Sigmoid colon (tissue), 4 donors: ENCODE data around the gene CREB3.
A peak's percentile ranks its signal among the peaks of the same experiment; 100 is the strongest.

Experiments used
- EP300 ChIP-seq, 4 donors: sonication (generic); formaldehyde crosslinking; IDR thresholded peaks; one replicate each; pipeline ENCODE4 v1.6.1; 2017; ENCODE audit warnings: antibody characterized with exemption in 4 of 4
- POLR2A ChIP-seq, 2 donors: fragments of 450-650 bp; IDR thresholded peaks; one replicate each; pipeline ENCODE4 v1.6.1; 2016; ENCODE audit warnings: antibody characterized with exemption in 2 of 2, mild to moderate bottlenecking in 2 of 2, moderate library complexity in 2 of 2
- POLR2AphosphoS5 ChIP-seq, 4 donors: sonication (generic); formaldehyde crosslinking; IDR thresholded peaks; one replicate each; pipeline ENCODE4 v1.6.1; 2017; ENCODE audit warnings: antibody characterized with exemption in 4 of 4
- TF ChIP-seq, protein P1 (sequence below), 4 experiments: fragments of 450-650 bp in 3 of 4; fragments of 200-600 bp in 1 of 4; IDR thresholded peaks; one replicate each; pipeline ENCODE4 v1.5.1; 2016 to 2019; ENCODE audit warnings: antibody characterized with exemption in 4 of 4, mild to moderate bottlenecking in 3 of 4, moderate library complexity in 2 of 4

DNA sequence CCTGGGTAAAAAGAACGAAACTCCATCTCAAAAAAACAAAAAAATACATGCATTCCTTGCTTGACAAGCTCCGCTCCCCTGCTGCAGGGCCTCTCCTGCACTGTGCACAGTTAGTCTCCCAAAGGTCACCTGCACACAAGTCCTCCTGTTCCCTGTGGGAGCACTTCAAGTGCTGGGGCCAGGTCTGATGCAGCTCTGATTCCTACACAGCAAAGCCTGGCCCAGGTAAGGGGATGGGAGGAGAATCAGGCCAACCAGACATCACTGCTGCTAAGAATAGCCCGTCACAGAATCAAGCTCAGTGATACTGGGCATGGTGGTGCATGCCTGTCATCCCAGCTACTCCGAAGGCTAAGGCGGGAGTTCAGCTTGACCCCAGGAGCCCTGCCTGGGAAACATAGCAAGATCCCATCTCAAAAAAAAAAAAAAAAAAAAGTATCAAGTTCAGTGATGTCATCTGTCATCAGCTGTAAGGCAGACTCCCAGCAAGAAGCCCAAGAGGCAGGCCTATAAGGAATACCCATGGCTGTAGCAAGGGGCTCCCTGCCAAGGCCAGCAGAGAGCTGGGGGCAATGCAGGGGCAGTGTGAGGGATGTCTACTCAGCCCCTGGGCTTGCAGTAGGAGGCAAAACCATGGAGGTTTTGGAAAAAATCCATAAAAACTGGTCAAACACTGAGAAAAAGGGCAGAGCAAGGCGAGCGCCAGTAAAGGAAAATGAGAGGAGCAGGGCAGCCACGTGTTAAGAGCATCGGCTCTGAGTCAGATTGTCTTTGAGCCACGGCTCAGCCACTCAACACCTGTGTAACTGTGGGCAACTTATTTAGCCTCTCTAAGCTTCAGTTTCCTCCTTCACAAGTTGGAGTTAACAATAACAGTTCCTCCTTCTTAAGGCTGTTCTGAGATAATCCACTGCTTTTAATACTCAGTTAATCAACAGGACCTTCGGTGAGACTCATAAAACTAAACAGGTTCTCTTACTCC, 46.0 kb upstream of the CREB3 start:
- TF ChIP-seq, protein P1, sequence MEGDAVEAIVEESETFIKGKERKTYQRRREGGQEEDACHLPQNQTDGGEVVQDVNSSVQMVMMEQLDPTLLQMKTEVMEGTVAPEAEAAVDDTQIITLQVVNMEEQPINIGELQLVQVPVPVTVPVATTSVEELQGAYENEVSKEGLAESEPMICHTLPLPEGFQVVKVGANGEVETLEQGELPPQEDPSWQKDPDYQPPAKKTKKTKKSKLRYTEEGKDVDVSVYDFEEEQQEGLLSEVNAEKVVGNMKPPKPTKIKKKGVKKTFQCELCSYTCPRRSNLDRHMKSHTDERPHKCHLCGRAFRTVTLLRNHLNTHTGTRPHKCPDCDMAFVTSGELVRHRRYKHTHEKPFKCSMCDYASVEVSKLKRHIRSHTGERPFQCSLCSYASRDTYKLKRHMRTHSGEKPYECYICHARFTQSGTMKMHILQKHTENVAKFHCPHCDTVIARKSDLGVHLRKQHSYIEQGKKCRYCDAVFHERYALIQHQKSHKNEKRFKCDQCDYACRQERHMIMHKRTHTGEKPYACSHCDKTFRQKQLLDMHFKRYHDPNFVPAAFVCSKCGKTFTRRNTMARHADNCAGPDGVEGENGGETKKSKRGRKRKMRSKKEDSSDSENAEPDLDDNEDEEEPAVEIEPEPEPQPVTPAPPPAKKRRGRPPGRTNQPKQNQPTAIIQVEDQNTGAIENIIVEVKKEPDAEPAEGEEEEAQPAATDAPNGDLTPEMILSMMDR (IDR thresholded peaks at IDR 0.05), result no peak
- TF ChIP-seq POLR2A (IDR thresholded peaks at IDR 0.05), result no peak
- TF ChIP-seq POLR2AphosphoS5 (IDR thresholded peaks at IDR 0.05), result peak; percentile 21 to 55 (median 26)
- no peak for TF ChIP-seq EP300 (IDR thresholded peaks at IDR 0.05)
